Transverse colon (tissue), 4 donors: ENCODE results near the gene TMEM214. TPM values are rescaled to one million over a fixed set of nuclear protein-coding genes. Genes with fewer than 3 reads are reported as not detected.

Experiments
- DNase-seq: peaks from one replicate; pipeline ENCODE4 v3.0.0-alpha.2; 2019
- H3K27ac ChIP-seq, 4 donors: fragments of 200-600 bp; sonication (generic); 2 replicates each; pipeline ENCODE4 v1.5.1; 2016 to 2018; ENCODE audit warnings: inconsistent platforms in 4 of 4
- H3K27me3 ChIP-seq: fragments of 200-600 bp; sonication (generic); 2 replicates; pipeline ENCODE4 v1.5.1; 2017; ENCODE audit warnings: inconsistent platforms
- H3K36me3 ChIP-seq, 4 donors: fragments of 200-600 bp; sonication (generic); 2 replicates each; pipeline ENCODE4 v1.5.1; 2017 to 2019; ENCODE audit warnings: inconsistent platforms in 4 of 4
- H3K4me1 ChIP-seq, 4 donors: fragments of 200-600 bp; sonication (generic); 2 replicates each; pipeline ENCODE4 v1.5.1; 2017 to 2020; ENCODE audit warnings: inconsistent platforms in 4 of 4
- H3K4me3 ChIP-seq, 4 donors: fragments of 200-600 bp; sonication (generic); 1 replicate in 1 of 4; 2 replicates in 3 of 4; pipeline versions ENCODE4 v1.5.1 to v1.6.1; 2017 to 2019; ENCODE audit warnings: inconsistent platforms in 4 of 4
- H3K9me3 ChIP-seq, 2 donors: fragments of 200-600 bp; sonication (generic); 2 replicates each; pipeline ENCODE4 v1.5.1; 2017 to 2019; ENCODE audit warnings: inconsistent platforms in 2 of 2
- CTCF ChIP-seq, 5 experiments: fragments of 200-600 bp in 3 of 5; fragments of 450-650 bp in 2 of 5; sonication (generic) in 3 of 5; IDR thresholded peaks; 1 replicate in 2 of 5; 2 replicates in 3 of 5; pipeline ENCODE4 v1.5.1; 2016 to 2017; ENCODE audit warnings: antibody characterized with exemption in 5 of 5, inconsistent platforms in 3 of 5, mild to moderate bottlenecking in 2 of 5, moderate library complexity in 1 of 5
- EP300 ChIP-seq: sonication (generic); formaldehyde crosslinking; IDR thresholded peaks from one replicate; pipeline ENCODE4 v1.6.1; 2017; ENCODE audit warnings: antibody characterized with exemption, low read depth
- POLR2A ChIP-seq: fragments of 450-650 bp; IDR thresholded peaks from one replicate; pipeline ENCODE4 v1.6.1; 2016; ENCODE audit warnings: antibody characterized with exemption, mild to moderate bottlenecking, moderate library complexity
- POLR2AphosphoS5 ChIP-seq, 3 donors: sonication (generic); formaldehyde crosslinking; IDR thresholded peaks; one replicate each; pipeline ENCODE4 v1.6.1; 2016; ENCODE audit warnings: antibody characterized with exemption in 3 of 3
- WGBS, 2 donors: methylation state at CpG; one replicate each; pipeline ENCODE4 v1.1.5; 2018; ENCODE audit warnings: low coverage in 1 of 2; 5-methylcytosine and 5-hydroxymethylcytosine counted together
- in situ Hi-C, 4 donors: fragments of 200-750 bp; cut with MboI; loops; one replicate each; pipeline versions ENCODE4 v1.15.0 to v1.15.1; 2017; ENCODE audit warnings: low sequenced_read_pairs in 3 of 4, low pct_ligation_motif_present in 1 of 4, low pct_unique_long_range_greater_than_20kb in 1 of 4
- intact Hi-C: fragments of 100-400 bp; cut with DNase I; formaldehyde crosslinking; loops from one replicate; pipeline ENCODE4 v1.15.1; 2023; ENCODE audit warnings: low total_unique reads
- total RNA-seq, 4 donors: library from RNA; depleted of rRNA; stranded (reverse); fragments of >200 nt; gene quantifications; one replicate each; pipeline ENCODE4 v1.1.0, GENCODE V29; 2016

The TMEM214 gene
- total RNA-seq, 4 donors from 2014 or later, result 51.2 to 179 (median 127) TPM

DNA sequence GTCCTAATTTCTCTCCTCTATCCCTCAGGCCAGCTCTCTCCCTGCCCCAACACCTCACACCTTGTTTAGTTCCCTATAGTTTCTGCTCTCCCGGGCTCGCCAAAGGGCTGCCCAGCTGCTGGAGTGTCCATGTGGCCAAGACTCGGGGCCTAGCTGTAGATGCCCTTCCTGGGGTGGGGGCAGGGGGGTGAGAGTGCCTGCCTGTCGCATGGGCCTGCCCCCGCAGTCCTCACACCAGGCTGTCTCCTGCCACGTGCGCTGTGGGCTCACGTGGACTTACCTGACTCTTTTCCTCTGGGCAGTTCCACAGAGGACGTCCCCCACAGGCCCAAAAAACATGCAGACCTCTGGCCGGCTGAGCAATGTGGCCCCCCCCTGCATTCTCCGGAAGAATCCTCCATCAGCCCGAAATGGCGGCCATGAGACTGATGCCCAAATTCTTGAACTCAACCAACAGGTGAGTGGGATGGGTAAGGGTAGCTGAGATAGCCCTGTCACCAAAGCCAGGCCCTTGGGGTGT is 7.4 kb upstream of the TMEM214 start:
- WGBS, 2 donors, result 94% methylated on average over 7 of the region's 13 CpGs; no CpG with 5 or more reads in 1 of the 2 donors
- in situ Hi-C loops (no loop called here), intact Hi-C loops (no loop called here)
- Histone ChIP-seq H3K4me3 (no peak overlapping the region), H3K4me1 (peaks cover 7 to 18% (median 17%) of the 10 kb centered on the region in 4 donors), H3K9me3 (no peaks in the 10 kb centered on the region), H3K27ac (no peak overlapping the region), H3K36me3 (no peaks in the 10 kb centered on the region), H3K27me3 (no peaks in the 10 kb centered on the region)
- TF ChIP-seq CTCF (IDR thresholded peaks at IDR 0.05), result no peak
- no peak for DNase-seq

- H3K27me3 ChIP-seq, result no peaks in the 10 kb centered on the region
- intact Hi-C loops, result no loop called here
- H3K27ac ChIP-seq, result no peak overlapping the region
- H3K9me3 ChIP-seq, result no peaks in the 10 kb centered on the region
- peaks cover 7 to 17% (median 10%) of the 10 kb centered on the region in 4 donors for H3K4me1 ChIP-seq
- in situ Hi-C loops, result no loop called here
- TF ChIP-seq CTCF (IDR thresholded peaks at IDR 0.05) (no peak), EP300 (no peak), POLR2A (no peak), POLR2AphosphoS5 (IDR thresholded peaks at IDR 0.05) (no peak)
- H3K36me3 ChIP-seq, result no peaks in the 10 kb centered on the region
- no peak for DNase-seq
- H3K4me3 ChIP-seq, result no peak overlapping the region
- 94 to 95% methylated on average over 3 to 19 of the region's 24 CpGs for WGBS, 2 donors
These were observed 6.6 kb upstream of the TMEM214 start for GRCh38 chr2:27025861-27026851.

GRCh38 chr2:27027211-27027651 is 5.5 kb upstream of the TMEM214 start:
- no peak for DNase-seq

More at GRCh38 chr2:27027211-27027651, 5.5 kb upstream of the TMEM214 start:
- no peak overlapping the region for H3K4me3 ChIP-seq
- H3K27ac ChIP-seq, result no peak overlapping the region
- WGBS, 2 donors, result 80 to 92% methylated on average over 2 to 10 of the region's 10 CpGs
- H3K9me3 ChIP-seq, result no peaks in the 10 kb centered on the region
- no peaks in the 10 kb centered on the region for H3K27me3 ChIP-seq
- no peaks in the 10 kb centered on the region for H3K36me3 ChIP-seq
- TF ChIP-seq EP300 (no peak), CTCF (IDR thresholded peaks at IDR 0.05) (no peak), POLR2A (no peak), POLR2AphosphoS5 (IDR thresholded peaks at IDR 0.05) (no peak)
- peaks cover under 1 to 7% (median 4%) of the 10 kb centered on the region in 4 donors for H3K4me1 ChIP-seq
- intact Hi-C loops, result no loop called here
- in situ Hi-C loops, result no loop called here
